Uterus (tissue), 4 donors: ENCODE results near the gene POLRMT. TPM values are rescaled to one million over a fixed set of nuclear protein-coding genes. Genes with fewer than 3 reads are reported as not detected.

Source experiments
- DNase-seq, 2 donors: peaks; one replicate each; pipeline ENCODE4 v3.0.0-alpha.2; 2019 to 2020
- H3K27ac ChIP-seq, 2 donors: fragments of 200-600 bp; sonication (generic); 1 replicate in 1 of 2; 2 replicates in 1 of 2; pipeline ENCODE4 v1.5.1; 2016 to 2018
- H3K27me3 ChIP-seq, 2 donors: fragments of 200-600 bp; sonication (generic); one replicate each; pipeline ENCODE4 v1.5.1; 2018 to 2019; ENCODE audit warnings: control low read depth in 1 of 2
- H3K36me3 ChIP-seq, 2 donors: fragments of 200-600 bp; sonication (generic); one replicate each; pipeline ENCODE4 v1.5.1; 2019; ENCODE audit warnings: control low read depth in 1 of 2
- H3K4me1 ChIP-seq, 2 donors: fragments of 200-600 bp; sonication (generic); one replicate each; pipeline ENCODE4 v1.5.1; 2018 to 2019; ENCODE audit warnings: control low read depth in 1 of 2
- H3K4me3 ChIP-seq, 2 donors: fragments of 200-600 bp; sonication (generic); 1 replicate in 1 of 2; 2 replicates in 1 of 2; pipeline ENCODE4 v1.5.1; 2018 to 2019; ENCODE audit warnings: mild to moderate bottlenecking in 1 of 2
- H3K9me3 ChIP-seq, 2 donors: fragments of 200-600 bp; sonication (generic); one replicate each; pipeline ENCODE4 v1.5.1; 2019; ENCODE audit warnings: control low read depth in 1 of 2
- POLR2A ChIP-seq, 2 donors: fragments of 450-650 bp; IDR thresholded peaks; one replicate each; pipeline ENCODE4 v1.6.1; 2016; ENCODE audit warnings: antibody characterized with exemption in 2 of 2, mild to moderate bottlenecking in 1 of 2, moderate library complexity in 1 of 2
- intact Hi-C: fragments of 100-400 bp; cut with DNase I; formaldehyde crosslinking; loops from one replicate; pipeline ENCODE4 v1.15.1; 2023; ENCODE audit warnings: low total_unique reads
- total RNA-seq, 4 donors: library from RNA; depleted of rRNA in 3 of 4; stranded (reverse); fragments of >200 nt in 3 of 4; gene quantifications; one replicate each; pipeline versions ENCODE4 v1.1.0 to v1.2.4, GENCODE V29; 2014 to 2023
- TF ChIP-seq, protein P1 (sequence below), 4 experiments: fragments of 200-600 bp in 2 of 4; fragments of 450-650 bp in 2 of 4; sonication (generic) in 2 of 4; IDR thresholded peaks; one replicate each; pipeline ENCODE4 v1.5.1; 2016 to 2019; ENCODE audit warnings: antibody characterized with exemption in 4 of 4, mild to moderate bottlenecking in 2 of 4, moderate library complexity in 1 of 4
- donor health status: DM: yes; HTN: yes; CAD: no.

POLRMT gene
- total RNA-seq, 4 donors from 2014 or later = 10.5 to 42.0 (median 24.1) TPM

DNA sequence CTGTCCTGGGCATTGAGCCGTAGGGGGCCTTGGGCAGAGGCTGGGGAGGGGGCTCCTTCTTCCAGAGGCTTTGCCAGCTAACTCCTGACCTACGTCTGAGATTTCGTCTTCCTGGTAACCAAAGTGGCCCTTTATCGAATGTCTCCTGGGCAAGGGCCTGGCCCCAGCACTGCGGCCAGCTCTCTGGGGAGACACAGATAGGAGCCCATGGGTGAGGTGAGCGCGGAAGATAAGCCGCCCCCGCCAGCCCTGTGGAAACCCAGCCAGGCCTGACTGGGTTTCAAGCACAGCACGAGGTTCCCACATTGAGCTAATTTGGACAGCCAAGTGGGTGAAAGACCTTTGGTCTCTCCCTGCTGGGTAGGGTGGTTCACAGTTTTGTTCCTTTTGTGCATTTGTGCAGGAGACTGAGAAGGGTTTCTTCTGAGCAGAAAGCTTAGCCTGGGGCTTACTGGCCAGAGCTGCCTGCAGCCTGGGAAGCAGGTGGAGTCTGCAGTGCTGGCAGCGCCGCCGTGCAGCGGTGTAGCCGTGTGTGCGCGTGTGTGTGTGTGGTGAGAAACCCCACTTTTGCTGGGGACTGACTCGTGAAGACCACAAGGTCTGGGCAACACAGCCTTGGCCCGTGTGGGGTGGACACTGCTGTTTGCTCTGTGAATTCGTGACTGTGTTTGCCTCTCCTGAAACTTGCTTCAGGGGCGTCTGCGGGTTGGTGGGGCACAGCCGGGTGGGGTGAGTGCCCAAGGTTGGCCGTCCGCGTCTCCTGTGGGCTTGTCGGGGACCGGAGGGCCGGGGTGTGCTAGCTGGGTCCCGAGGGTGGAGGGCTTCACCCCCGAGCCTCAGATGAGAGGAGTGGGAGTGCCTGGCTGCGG, 58.4 kb downstream of the POLRMT start:
- peaks cover 0 to 28% of the 10 kb centered on the region in 2 donors for H3K4me1 ChIP-seq
- intact Hi-C loops = no loop called here
- H3K27me3 ChIP-seq = no peaks in the 10 kb centered on the region
- H3K27ac ChIP-seq = peak overlapping the region; percentile 47 to 49
- H3K9me3 ChIP-seq = no peaks in the 10 kb centered on the region
- no peak for DNase-seq
- no peaks in the 10 kb centered on the region for H3K36me3 ChIP-seq
- peak overlapping the region in 1 of 2 donors; percentile 16 for H3K4me3 ChIP-seq
- no peak for TF ChIP-seq POLR2A (IDR thresholded peaks at IDR 0.05)
- TF ChIP-seq, protein P1, sequence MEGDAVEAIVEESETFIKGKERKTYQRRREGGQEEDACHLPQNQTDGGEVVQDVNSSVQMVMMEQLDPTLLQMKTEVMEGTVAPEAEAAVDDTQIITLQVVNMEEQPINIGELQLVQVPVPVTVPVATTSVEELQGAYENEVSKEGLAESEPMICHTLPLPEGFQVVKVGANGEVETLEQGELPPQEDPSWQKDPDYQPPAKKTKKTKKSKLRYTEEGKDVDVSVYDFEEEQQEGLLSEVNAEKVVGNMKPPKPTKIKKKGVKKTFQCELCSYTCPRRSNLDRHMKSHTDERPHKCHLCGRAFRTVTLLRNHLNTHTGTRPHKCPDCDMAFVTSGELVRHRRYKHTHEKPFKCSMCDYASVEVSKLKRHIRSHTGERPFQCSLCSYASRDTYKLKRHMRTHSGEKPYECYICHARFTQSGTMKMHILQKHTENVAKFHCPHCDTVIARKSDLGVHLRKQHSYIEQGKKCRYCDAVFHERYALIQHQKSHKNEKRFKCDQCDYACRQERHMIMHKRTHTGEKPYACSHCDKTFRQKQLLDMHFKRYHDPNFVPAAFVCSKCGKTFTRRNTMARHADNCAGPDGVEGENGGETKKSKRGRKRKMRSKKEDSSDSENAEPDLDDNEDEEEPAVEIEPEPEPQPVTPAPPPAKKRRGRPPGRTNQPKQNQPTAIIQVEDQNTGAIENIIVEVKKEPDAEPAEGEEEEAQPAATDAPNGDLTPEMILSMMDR (IDR thresholded peaks at IDR 0.05) = no peak

DNA sequence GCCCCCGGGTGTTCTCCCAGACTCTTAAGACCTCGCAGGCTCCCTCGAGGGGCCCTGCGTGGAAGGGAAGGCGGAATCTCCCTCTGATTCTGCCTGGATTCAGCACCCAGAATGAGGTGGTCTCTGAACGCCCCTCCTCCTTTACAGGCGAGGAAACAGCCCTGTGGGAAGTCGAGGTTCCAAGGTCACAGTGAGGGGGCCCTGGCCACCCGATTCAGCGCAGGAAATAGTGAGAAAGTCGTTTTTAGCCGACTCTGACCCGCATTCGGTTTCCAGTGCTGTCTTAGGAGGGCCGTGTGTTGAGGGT, 59.9 kb downstream of the POLRMT start:
- no peaks in the 10 kb centered on the region for H3K27me3 ChIP-seq
- TF ChIP-seq, protein P1 (IDR thresholded peaks at IDR 0.05) = no peak
- no peak for TF ChIP-seq POLR2A (IDR thresholded peaks at IDR 0.05)
- DNase-seq = no peak
- peak overlapping the region; percentile 87 for H3K27ac ChIP-seq
- no peaks in the 10 kb centered on the region for H3K9me3 ChIP-seq
- intact Hi-C loops = no loop called here
- H3K4me1 ChIP-seq = peaks cover 0 to 28% of the 10 kb centered on the region in 2 donors
- no peaks in the 10 kb centered on the region for H3K36me3 ChIP-seq
- H3K4me3 ChIP-seq = peak overlapping the region; percentile 85

DNA sequence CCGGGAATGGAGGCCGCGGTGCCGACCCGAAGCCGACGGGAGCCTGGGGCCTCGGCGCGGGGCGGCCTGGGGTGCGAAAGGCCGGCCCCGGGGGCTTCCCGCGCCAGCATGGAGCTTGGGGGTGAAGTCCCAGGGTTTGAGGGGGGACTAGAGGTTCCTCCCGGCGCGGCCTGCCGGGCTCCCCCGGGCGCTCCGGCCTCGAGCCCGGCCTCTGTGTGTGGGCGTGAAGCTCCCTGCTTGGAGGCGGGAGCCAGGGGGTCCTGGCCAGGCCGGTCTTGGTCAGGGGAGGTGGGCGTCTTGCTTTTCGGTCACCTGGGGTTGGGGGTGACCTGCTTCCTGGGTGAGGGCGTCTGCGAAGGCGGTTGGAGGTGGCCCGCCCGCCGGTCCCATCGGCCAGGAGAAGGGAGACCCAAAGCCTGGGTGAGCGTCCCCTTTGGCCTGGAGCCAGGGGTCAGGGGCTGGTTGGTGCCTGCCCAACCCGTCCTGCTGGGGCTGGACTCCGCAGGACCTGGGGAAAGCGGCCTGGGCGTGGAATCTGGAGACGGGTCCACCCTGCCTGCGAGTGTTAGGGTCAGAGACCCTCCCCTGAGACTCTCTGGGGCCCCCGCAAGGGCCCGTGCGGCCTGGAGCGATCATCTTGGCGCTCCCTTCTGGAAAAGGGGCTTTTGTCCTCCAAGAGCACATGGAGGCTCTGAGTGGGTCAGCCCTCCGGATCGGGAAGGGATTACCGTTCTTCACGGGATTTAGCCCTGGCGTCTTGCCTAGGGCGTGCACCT, 60.4 kb downstream of the POLRMT start:
- Histone ChIP-seq H3K36me3 (no peaks in the 10 kb centered on the region), H3K27me3 (no peaks in the 10 kb centered on the region), H3K4me1 (peaks cover 0 to 28% of the 10 kb centered on the region in 2 donors), H3K27ac (peak overlapping the region; percentile 87), H3K9me3 (no peaks in the 10 kb centered on the region), H3K4me3 (peak overlapping the region; percentile 85)
- intact Hi-C loops = no loop called here
- TF ChIP-seq, protein P1 (IDR thresholded peaks at IDR 0.05) = peak in 1 of 4 experiments; percentile 7
- peak in 1 of 2 donors; percentile 10 for TF ChIP-seq POLR2A (IDR thresholded peaks at IDR 0.05)
- peak; percentile 52 to 58 for DNase-seq

DNA sequence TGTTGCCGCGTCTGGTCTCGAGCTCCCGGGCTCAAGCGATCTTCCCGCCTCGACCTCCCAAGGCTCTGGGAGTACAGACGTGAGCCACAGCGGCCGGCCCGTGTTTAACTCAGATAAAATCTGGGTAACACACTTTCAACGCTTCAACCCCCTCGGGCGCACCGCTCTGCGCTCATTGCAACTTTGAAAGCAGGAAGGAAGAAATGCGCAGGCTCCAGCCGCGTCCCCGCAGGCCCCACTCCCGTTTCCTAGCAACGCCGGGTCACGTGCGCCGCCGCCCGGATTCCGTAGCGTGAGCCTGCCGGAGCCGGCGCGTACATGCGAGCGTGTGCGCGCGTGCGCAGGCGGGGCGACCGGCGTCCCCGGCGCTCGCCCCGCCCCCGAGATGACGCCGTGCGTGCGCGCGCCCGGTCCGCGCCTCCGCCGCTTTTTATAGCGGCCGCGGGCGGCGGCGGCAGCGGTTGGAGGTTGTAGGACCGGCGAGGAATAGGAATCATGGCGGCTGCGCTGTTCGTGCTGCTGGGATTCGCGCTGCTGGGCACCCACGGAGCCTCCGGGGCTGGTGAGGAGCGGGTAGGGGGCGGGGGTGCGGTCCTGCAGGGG, 61.1 kb downstream of the POLRMT start, which contains the start of gene BSG:
TSS of gene BSG (plus strand) at position 457 of the 603 bp plus-strand sequence. CDS start at position 496, 39 bp downstream.
- no peaks in the 10 kb centered on the region for H3K9me3 ChIP-seq
- peak within 1 kb of the TSS; percentile 87 for H3K27ac ChIP-seq
- no peaks in the 10 kb centered on the region for H3K27me3 ChIP-seq
- H3K4me1 ChIP-seq = peaks cover 0 to 28% of the 10 kb centered on the region in 2 donors
- H3K36me3 ChIP-seq = no peaks in the 10 kb centered on the region
- H3K4me3 ChIP-seq = peak within 1 kb of the TSS; percentile 85
- intact Hi-C loops = no loop called here
- peak; percentile 98 for DNase-seq
- TF ChIP-seq POLR2A (IDR thresholded peaks at IDR 0.05) = peak; percentile 96 to 98
- TF ChIP-seq, protein P1 (IDR thresholded peaks at IDR 0.05) = peak in 2 of 4 experiments; percentile 28 to 32
